ENCODE results near the gene ZNF654. TPM values are rescaled to one million over a fixed set of nuclear protein-coding genes. Genes with fewer than 3 reads are reported as not detected.

ZNF654 gene
- 3.0 to 5.0 TPM (median 3.7 TPM) in 5 replicates for total RNA-seq (2022; extraction: Qiagen RNA extraction)

GRCh38 chr3:88058581-88059379 lies at the start of gene ZNF654, which contains the start of gene CGGBP1:
ZNF654 (plus strand) TSS chr3:88059255; CDS start chr3:88059320, 65 bp downstream.
CGGBP1 (minus strand) TSS chr3:88059005; CDS start chr3:88055976, 3,029 bp downstream.

GRCh38 chr3:88149509-88150362 lies 90.7 kb downstream of the ZNF654 start, which contains the start of gene C3orf38:
C3orf38 (plus strand) TSS chr3:88149959; CDS start chr3:88150053, 94 bp downstream.

Other genes with a start within 250 kb of the ZNF654 start
- 32.1 to 40.3 TPM (median 37.9 TPM) in 5 replicates for gene CGGBP1, start 250 bp upstream of the ZNF654 start, total RNA-seq (2022; extraction: Qiagen RNA extraction)
- 15.2 to 21.5 TPM (median 18.0 TPM) in 5 replicates for gene C3orf38, start 90.7 kb downstream of the ZNF654 start, total RNA-seq (2022; extraction: Qiagen RNA extraction)